Lower leg skin (tissue), 3 donors: ENCODE measurements around the gene GSTA1.

Experiments
- CTCF ChIP-seq, 3 donors: fragments of 450-650 bp; IDR thresholded peaks; one replicate each; pipeline ENCODE4 v1.5.1; 2016; ENCODE audit warnings: antibody characterized with exemption in 3 of 3, mild to moderate bottlenecking in 3 of 3, moderate library complexity in 2 of 3
- POLR2A ChIP-seq, 2 donors: fragments of 450-650 bp; IDR thresholded peaks; one replicate each; pipeline ENCODE4 v1.6.1; 2016 to 2017; ENCODE audit warnings: antibody characterized with exemption in 2 of 2, mild to moderate bottlenecking in 1 of 2, moderate library complexity in 1 of 2

DNA sequence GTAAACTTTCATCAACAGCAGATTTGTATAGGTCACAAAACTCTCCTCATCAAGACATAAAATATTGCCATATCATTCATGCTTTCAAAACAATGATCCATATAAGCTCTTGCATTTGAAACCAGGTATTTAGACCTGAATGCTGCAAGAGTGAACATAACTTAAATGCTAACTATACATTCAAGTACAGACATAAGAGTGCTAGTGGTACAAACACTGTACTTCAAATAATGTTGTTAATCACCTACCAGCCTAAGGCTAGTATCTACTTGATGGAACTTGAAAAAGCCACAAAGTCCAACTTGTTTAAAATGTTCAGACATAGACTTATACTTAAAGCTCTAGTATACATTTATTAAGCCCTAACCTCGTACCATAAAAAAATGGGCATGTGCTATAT lies 24.4 kb downstream of the GSTA1 start:
- TF ChIP-seq CTCF (IDR thresholded peaks at IDR 0.05): no peak
- no peak for TF ChIP-seq POLR2A (IDR thresholded peaks at IDR 0.05)
